ENCODE measurements around the gene SUFU. TPM values are rescaled to one million over a fixed set of nuclear protein-coding genes. Genes with fewer than 3 reads are reported as not detected.

The SUFU gene
- total RNA-seq, 1 donor from 2014 or later = 0.79 TPM

- Histone ChIP-seq H3K27me3 (ENCODE audit: control insufficient read depth, insufficient read depth, low read length) (no peaks in the 10 kb centered on the region), H3K36me3 (ENCODE audit: control insufficient read depth, insufficient read depth, low read length) (no peaks in the 10 kb centered on the region), H3K4me3 (ENCODE audit: low read depth, low read length) (no peak overlapping the region)
- no peak for TF ChIP-seq CTCF (IDR thresholded peaks at IDR 0.05; ENCODE audit: insufficient read depth, low read length, severe bottlenecking)
- FAIRE-seq = peak; percentile 7
- DNase-seq (ENCODE audit: low read depth) = peak; percentile 64
These were observed 130.9 kb downstream of the SUFU start for GRCh38 chr10:102634686-102635085.

- Histone ChIP-seq H3K4me3 (ENCODE audit: low read depth, low read length) (no peak overlapping the region), H3K27me3 (ENCODE audit: control insufficient read depth, insufficient read depth, low read length) (no peaks in the 10 kb centered on the region), H3K36me3 (ENCODE audit: control insufficient read depth, insufficient read depth, low read length) (no peaks in the 10 kb centered on the region)
- no peak for TF ChIP-seq CTCF (IDR thresholded peaks at IDR 0.05; ENCODE audit: insufficient read depth, low read length, severe bottlenecking)
- FAIRE-seq = no peak
- DNase-seq (ENCODE audit: low read depth) = no peak
These were observed 131.6 kb downstream of the SUFU start for GRCh38 chr10:102635377-102635776.

GRCh38 chr10:102639537-102639936 is 135.8 kb downstream of the SUFU start:
- H3K36me3 ChIP-seq (ENCODE audit: control insufficient read depth, insufficient read depth, low read length) = no peaks in the 10 kb centered on the region
- no peaks in the 10 kb centered on the region for H3K27me3 ChIP-seq (ENCODE audit: control insufficient read depth, insufficient read depth, low read length)
- DNase-seq (ENCODE audit: low read depth) (no peak), FAIRE-seq (peak; percentile 23)
- no peak for TF ChIP-seq CTCF (IDR thresholded peaks at IDR 0.05; ENCODE audit: insufficient read depth, low read length, severe bottlenecking)
- no peak overlapping the region for H3K4me3 ChIP-seq (ENCODE audit: low read depth, low read length)

- FAIRE-seq (no peak), DNase-seq (ENCODE audit: low read depth) (no peak)
- no peaks in the 10 kb centered on the region for H3K27me3 ChIP-seq (ENCODE audit: control insufficient read depth, insufficient read depth, low read length)
- H3K36me3 ChIP-seq (ENCODE audit: control insufficient read depth, insufficient read depth, low read length) = no peaks in the 10 kb centered on the region
- peak overlapping the region; percentile 91 for H3K4me3 ChIP-seq (ENCODE audit: low read depth, low read length)
- TF ChIP-seq CTCF (IDR thresholded peaks at IDR 0.05; ENCODE audit: insufficient read depth, low read length, severe bottlenecking) = no peak
These were observed 137.6 kb downstream of the SUFU start for GRCh38 chr10:102641402-102641801.

GRCh38 chr10:102641880-102642735 is 138.3 kb downstream of the SUFU start:
- DNase-seq (ENCODE audit: low read depth) (peak; percentile 90), FAIRE-seq (no peak)
- Histone ChIP-seq H3K36me3 (ENCODE audit: control insufficient read depth, insufficient read depth, low read length) (no peaks in the 10 kb centered on the region), H3K27me3 (ENCODE audit: control insufficient read depth, insufficient read depth, low read length) (no peaks in the 10 kb centered on the region), H3K4me3 (ENCODE audit: low read depth, low read length) (peak overlapping the region; percentile 91)
- TF ChIP-seq CTCF (IDR thresholded peaks at IDR 0.05; ENCODE audit: insufficient read depth, low read length, severe bottlenecking) = no peak

Data from bronchial epithelial cell (primary cell).